GM19438 (cell line): ENCODE data around the gene SLC2A1.
"Not testable (repeated sequence)": the region's sequence is repeated elsewhere in the genome, so short reads cannot be mapped to it uniquely, and the experiment has no call there.

ENCODE experiments used
- ATAC-seq: cut with Tn5 transposase; IDR thresholded peaks from one replicate; pipeline ENCODE4 v1.9.1; 2021; ENCODE audit warnings: low read depth; ENCODE audit not compliant: unreplicated experiment

Gene SLC2A1

DNA sequence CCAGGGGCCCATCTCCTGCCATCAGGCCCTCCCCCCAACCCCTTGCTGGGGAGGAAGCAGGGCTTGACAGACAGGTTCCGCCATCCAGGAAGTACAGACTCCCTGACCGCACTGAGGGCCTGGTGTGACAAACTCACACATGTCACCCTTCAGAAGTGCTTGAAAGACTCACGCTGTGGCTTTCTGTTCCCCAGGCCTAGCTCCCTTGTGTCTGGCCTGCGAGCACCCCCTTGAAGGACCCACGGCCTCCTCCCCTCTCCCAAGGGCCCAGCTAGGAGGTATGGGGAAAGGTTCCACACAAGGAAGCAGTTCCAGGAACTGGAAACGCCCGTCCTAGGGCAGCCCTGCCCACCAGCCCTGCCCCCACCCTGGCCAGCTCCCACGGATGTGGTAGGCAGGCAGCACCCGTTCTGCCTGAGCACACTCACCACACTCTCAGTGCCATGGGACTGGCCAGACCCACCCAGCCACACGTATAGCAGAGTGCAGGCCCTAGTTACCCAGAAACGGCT lies 26.7 kb downstream of the SLC2A1 start:
- ATAC-seq: peak; percentile 62

DNA sequence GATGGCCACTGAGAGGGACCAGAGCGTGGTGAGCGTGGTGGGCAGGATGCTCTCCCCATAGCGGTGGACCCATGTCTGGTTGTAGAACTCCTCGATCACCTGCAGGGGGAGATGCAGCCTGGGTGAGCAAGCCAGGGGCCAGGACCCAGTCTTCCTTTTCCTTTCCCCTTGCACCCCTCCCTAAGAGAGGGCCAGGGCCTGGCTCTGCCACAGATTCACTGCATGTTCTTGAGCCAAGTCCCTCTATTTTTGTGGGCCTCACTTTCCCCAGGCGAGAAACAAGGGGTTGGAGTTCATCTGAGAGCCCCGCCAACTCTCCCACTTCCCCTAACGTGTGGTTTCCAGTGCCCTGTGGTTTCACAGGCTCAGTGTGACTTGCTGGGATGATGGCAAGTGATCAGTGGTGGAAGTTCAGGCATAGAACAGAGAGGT lies 27.5 kb downstream of the SLC2A1 start:
- ATAC-seq: no peak

DNA sequence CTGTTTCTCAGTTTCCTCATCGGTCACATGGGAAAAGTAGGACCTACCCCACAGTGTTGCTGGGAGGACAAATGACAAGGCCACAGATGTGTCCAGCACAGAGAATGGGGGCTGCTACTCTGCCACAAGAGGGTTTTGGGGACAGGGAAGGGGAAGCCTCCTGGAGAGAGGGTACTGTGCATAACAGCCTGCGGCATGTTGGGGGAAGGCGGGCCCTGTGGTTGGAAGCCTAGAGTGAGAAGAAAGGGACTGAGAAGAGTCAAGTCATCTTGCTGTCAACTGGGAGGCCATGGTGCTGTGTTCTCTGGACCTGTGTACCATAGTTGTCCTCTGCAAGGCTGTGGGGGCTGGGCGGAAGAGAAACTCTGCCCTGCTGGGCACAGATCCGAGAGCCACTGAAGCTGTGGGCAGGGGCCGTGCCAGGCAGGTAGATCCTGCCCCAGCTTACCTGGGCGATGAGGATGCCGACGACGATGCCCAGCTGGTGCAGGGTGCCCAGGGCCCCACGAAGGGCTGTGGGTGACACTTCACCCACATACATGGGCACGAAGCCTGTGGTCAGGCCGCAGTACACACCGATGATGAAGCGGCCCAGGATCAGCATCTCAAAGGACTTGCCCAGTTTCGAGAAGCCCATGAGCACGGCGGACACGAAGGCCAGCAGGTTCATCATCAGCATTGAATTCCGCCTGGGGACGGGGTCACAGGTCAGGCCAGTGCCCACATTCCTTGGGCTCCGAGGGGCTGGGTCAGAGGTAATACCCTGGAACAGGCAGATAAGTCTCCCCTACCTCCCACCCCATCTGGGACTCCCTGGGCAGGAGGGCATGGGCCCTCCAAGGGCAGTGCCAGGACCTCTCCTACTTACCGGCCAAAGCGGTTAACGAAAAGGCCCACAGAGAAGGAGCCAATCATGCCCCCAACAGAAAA lies 28.2 kb downstream of the SLC2A1 start:
- no peak for ATAC-seq

DNA sequence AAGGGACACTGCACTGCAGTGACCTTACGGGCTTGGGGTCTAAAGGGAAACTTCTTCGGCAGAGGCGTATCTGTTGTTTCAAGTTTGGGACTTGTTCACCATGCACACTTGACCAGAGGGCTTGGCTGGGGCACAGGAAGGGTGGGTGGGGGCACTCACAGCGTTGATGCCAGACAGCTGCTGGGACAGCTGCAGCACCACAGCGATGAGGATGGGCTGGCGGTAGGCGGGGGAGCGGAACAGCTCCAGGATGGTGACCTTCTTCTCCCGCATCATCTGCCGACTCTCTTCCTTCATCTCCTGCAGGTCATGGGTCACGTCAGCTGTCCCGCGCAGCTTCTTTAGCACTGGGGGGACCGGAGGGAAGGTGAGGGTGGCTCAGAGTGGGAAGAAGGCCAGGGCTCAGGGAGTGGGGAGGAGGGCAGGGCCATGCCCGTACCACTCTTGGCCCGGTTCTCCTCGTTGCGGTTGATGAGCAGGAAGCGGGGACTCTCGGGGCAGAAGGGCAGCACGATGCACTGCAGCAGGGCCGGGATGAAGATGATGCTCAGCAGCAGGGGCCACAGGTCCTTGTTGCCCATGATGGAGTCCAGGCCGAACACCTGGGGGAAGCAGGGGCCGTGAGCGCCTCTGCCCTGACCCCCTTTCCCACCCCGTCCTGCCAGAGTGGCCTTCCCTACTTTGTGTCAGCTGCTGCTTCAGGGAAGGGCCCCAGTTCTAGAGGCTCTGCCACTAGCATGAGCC lies 29.1 kb downstream of the SLC2A1 start:
- no peak for ATAC-seq

DNA sequence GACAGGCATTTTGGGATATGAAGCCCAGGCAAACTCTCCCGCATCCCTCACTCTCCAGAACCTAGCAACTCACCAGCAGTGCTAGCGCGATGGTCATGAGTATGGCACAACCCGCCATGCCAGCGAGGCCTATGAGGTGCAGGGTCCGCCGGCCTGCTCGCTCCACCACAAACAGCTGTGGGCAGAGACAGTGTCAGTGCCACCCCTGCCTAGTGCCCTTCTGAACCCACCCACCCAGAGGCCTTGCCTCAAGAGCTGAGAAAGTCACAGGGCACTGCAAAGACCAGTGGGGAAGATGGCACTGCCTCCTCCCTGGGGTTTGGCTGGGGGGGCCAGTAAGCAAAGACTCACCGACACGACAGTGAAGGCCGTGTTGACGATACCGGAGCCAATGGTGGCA lies 29.8 kb downstream of the SLC2A1 start:
- no peak for ATAC-seq

DNA sequence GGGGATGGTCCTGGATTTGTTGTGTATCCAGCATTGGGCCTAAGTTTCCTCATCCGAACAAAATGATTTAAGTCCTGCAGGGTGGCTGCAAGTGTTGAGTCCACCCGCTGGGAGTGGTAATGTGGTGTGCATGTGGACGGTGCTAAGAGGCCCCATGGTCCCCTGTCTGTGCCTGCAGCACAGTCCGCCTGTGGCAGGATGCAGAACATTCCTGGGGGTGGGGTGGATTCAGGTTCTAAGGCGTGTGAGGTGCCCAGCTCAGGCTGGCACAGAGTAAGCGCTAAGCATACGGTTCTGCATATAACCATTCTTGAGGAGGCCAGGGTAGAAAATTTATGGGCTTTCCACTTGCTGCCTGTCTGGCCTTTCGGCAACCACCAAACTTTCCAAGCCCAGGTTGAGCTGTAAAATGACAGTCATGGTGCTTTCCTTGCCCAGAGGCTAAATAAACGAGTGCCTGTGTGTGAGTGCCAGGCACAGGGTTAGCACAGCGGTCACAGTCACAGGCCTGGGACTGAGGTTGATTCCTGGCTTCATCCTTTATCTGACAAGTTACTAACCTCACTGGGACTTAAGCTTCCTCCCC lies 30.7 kb downstream of the SLC2A1 start:
- ATAC-seq: no peak

DNA sequence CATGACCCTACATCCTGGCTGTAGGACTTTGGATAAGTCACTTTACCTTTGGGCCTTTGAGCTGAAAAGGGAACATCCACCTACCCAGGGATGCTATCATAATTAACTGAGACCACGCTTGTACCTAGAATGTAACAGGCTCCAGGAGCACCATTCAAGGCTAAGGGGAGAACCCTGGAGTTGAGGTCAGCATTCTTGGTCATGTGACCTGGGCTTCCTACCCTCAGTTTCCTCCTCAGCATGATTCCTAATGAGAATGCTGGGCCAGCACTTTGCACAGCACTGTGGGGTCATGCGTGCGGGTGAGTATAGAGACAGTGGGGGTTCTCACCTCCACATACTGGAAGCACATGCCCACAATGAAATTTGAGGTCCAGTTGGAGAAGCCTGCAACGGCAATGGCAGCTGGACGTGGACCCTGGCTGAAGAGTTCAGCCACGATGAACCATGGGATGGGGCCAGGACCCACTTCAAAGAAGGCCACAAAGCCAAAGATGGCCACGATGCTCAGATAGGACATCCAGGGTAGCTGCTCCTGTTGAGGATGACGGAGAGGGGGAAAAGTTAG lies 31.3 kb downstream of the SLC2A1 start:
- no peak for ATAC-seq

DNA sequence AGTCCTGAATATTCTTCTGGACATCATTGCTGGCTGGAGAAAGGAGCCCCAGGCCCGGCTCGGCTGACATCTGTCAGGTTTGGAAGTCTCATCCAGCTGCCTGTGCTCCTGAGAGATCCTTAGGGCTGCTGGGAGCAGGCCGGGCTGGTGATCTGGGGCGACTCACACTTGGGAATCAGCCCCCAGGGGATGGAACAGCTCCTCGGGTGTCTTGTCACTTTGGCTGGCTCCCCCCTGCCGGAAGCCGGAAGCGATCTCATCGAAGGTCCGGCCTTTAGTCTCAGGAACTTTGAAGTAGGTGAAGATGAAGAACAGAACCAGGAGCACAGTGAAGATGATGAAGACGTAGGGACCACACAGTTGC lies 31.8 kb downstream of the SLC2A1 start:
- ATAC-seq: no peak

DNA sequence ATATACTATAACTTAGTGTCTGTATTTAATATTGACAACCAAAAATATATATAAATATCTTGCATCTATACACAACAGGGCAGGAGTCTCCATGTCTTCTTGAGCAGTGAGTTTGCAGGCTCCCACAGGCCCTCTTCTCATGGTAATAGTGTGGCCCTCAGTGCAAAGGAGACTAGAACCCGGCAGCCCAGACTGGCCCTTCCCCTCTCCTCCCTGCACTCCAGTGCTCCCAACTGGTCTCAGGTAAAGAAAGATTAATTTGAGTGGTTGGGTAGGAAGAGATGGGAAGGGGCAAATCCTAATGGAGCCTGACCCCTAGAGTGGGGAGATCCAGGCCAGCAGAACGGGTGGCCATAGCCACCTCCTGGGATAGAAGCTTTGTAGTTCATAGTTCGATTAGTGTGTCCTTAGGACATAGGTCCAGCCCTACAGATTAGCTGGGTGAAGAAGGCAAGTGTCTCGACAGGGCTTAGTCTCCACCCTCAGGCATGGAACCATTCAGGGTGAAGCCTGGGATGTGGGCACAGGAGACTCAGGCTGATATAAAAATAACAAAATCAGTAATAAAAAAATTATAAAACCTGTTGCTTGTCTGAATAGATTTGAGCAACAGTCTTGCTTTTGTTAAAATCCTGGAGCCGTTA lies 32.3 kb downstream of the SLC2A1 start:
- ATAC-seq: no peak

DNA sequence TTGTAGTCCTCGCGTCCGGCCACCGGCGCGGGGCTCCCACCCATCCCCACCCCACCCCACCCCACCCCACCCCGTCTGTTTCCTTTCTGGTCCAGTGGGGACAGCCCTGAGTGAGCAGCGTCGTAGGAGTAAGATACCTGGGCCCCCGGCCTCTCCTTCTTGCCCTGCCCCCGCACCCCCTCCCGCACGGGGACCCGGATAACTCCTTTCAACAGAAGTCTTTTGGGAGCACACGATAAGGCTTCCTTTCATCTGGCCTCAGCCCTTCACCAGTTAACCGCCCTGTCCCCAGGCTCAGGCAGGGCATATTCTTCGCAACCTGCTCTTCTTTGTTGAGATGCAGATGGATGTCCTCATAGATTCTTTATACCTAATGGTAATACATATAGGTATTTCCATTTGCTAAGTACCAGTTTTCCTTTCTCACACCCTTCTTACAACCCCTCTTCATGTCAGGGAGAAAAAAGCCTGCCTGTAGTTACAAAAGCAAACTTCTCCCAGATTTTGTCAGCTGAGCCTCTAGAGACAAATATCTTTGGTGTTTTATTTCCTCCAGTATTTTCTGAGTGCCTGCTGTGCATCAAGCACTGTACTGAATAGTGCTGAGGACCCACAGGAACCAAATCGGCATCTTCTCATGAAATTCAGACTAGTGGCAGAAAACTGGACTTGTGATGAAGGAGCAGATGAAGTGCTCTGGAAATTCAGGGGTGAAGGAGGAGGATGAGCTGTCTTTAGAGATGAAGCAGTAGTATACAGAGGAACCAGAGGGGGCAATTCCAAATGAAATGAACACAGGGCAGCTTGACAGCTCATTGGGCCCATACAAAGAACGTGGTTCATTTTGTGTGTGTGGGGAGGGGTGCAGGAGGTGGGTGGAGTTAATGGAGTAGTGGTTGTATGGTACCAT lies 33.6 kb downstream of the SLC2A1 start:
- ATAC-seq: no peak

DNA sequence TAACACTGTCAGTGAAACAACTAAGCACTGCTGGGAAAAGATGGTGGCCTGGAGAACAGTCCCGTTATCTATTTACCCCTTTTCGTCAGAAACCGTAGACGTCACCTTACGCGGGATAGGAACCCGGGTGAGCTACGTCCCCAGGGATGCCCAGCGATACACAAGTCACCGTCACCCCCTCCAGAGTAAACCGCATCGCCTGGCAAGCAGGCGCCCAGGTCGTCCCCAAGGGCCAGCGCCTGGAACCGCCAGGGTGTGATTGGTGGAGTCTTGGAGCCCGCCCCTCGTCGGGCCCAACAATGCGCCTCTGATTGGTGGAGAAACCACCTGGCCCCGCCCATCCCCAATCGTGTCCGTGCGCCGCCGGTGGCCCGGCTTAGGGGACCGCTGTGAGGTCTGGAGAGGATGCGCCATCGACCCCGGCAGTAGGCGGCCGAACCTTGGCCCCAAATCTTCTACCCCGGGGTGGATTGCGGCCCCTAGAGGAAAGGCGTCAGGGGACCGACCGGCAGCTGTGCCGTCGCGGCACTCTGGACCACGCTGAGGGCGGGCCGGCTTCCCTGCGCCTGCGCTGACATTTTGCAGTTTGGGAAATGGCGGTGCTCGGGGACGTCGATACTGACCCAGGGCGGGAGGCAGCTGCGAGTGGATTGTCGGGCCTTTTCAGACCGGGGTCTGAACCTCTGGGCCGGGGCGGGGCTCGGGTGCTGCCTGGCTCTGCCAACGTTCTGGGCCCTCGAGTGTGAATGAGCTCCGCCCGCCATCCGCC lies 34.4 kb downstream of the SLC2A1 start:
- peak; percentile 85 for ATAC-seq

DNA sequence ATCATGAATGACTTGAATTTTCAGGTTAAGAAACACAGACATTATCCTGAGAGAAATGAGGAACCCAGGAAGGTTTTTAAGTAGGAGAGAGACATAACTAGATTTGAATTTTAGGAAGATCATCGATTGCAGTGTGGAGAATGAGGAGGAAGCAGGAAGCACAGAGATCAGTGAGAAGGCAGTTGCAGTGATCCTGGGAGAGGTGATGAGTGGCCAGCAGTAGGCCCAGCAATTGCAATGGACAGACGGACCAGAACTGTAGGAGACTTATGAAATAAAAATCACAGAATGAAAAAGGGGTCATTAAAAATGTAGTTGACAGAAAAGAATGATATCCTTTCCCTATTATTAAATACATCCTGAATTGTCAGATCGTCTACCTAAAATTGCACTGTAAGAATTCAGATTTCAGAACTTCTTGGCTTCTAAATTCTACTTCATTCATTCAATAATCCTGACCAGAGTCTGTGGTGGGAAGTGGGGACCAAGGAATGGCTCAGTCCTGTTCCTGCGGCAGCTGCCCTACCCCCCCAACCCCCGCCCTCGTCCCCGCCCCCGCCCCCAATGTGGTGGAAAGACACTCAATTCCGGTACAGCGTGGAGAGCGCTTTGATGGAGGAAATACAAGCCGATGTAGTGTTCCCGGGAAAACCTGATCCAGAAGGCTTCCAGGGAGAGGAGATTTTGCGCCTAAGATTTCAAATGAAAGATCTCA lies 35.1 kb downstream of the SLC2A1 start:
- ATAC-seq: no peak

DNA sequence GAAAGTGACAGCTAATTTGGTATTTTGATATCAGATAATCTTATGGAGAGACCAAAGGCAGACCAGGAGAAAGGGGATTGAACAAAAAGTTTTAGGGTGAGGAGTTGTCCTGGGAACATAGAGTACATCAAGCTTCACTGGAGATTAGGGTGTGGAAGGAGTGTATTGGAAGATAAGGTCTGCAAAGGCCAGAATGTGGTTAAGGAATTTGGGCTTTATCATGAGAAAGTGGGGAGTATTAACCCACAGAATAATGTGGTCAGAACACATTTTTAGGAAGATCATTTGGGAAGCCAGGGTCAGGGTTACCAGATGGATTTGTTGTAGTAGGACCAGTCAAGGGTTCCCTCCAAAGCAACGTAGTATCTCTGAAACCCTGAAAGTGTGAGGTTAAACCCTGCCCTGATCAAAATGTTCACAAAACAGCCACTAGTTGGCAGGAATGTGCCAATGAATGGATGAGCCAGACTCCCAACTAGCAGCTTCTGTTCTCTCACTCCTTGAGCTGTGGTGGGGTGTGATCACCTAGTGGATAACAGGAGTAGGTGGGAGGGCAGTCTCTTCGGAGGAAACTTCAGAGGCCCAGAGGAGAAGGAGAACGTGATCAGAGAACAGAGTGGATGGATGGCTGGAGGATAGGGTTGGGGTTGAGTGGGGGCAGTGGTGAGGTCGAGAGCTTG lies 35.8 kb downstream of the SLC2A1 start:
- ATAC-seq: peak; percentile 41

DNA sequence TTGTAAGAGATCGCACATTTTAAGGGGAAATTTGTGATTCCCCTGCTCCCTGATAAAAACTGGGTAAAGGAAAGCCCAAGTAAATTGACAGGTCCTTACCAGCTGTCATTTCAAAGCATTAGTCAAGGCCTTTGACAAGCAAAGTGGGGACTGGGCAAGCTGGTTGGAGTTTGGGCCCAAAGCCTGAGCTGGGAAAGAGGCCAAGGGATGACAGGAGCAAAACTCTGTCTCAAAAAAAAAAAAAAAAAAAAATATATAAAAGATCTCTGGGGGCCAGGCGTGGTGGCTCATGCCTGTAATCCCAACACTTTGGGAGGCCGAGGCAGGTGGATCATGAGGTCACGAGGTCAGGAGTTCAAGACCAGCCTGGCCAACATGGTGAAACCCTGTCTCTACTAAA lies 36.9 kb downstream of the SLC2A1 start:
- no peak for ATAC-seq

DNA sequence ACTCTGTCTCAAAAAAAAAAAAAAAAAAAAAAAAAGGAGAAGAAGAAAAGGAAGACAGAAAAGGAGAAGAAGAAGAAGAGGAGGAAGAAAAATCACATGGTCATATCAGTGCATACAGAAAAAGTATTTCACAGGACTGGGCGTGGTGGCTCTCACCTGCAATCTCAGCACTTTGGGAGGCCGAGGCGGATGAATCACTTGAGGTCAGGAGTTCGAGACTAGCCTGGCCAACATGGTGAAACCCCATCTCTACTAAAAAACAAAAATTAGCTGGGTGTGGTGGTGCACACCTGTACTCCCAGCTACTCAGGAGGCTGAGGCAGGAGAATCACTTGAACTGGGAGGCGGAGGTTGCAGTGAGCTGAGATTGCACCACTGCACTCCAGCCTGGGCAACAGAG lies 39.0 kb downstream of the SLC2A1 start:
- not testable (repeated sequence) for ATAC-seq

DNA sequence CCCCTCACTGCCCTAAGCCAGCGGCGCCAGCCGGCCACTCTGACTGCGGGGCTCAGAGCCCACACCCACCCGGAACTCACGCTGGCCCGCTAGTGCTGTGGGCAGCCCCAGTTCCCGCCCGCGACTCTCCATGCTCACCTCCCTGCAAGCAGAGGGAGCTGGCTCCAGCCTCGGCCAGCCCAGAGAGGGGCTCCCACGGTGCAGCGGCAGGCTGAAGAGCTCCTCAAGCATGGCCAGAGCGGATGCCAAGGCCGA lies 41.5 kb downstream of the SLC2A1 start:
- no peak for ATAC-seq

DNA sequence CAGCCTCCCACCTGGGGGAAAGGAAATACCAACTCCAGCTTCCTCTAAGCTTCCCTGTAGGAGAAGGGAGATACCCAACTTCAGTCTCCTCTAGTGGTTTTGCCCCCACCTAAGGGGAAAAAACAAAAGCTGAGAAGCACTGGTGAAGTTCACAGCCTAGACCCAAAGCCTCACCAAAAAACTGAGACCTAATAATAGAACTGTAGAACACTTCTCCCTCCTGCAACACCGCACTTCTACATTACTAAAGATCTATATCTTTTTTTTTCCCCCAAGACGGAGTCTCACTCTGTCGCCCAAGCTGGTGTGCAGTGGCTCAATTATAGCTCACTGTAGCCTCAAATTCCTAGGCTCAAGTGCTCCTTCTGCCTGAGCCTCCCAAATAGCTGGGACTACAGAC lies 43.2 kb downstream of the SLC2A1 start:
- no peak for ATAC-seq

DNA sequence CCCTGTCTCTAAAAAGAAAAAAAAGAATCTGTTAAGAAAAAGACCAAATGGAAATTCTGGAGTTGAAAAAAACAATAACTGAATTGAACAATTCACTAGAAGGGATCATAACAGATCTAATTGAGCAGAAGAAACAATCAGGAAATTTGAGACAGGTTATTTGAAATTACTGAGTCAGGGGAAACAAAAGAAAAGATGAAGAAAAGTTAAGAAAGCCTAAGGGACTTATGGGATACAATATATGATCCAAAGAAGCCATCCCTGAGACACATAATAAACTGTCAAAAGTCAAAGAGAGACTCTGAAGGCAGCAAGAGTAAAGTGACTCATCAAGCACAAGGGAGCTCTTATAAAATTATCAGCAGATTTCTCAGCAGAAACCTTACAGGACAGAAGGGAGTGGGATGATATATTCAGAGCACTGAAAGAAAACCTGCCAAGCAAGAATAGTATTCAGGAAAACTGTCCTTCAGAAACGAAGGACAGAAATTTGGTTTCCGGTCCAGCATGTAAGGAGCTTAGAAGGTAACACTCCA lies 44.5 kb downstream of the SLC2A1 start:
- no peak for ATAC-seq
